ENCODE results near the gene EPHB3.

- TF ChIP-seq CTCF (IDR thresholded peaks at IDR 0.05 in 4 of 5, conservative IDR thresholded peaks at IDR 0.05 in 1 of 5) (no peak), POLR2A (IDR thresholded peaks at IDR 0.05) (no peak)
Observed at GRCh38 chr3:184577546-184577945, 16.0 kb downstream of the EPHB3 start.

Measured in gastrocnemius medialis (tissue), 4 donors.